ENCODE measurements around the gene VPS29.
A peak's percentile ranks its signal among the peaks of the same experiment; 100 is the strongest.

VPS29 gene

DNA sequence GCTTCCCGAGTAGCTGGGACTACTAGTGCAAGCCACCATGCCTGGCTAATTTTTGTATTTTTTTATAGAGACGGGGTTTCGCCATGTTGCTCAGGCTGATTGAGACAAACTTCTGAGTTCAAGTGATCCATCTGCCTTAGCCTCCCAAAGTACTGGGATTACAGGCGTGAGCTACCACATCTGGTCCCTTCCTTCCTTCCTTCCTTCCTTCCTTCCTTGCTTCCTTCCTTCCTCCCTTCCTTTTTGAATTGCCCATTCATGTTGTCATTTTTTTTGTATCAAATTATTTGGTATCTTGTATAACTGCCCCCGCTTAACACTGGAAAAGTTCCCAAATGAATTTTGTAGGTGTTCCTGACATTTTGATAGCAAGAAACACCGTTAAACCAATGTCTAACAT is 11.9 kb upstream of the VPS29 start:
- no peak overlapping the region for H3K27ac ChIP-seq
- H3K36me3 ChIP-seq (ENCODE audit: insufficient read depth, low read length) = no peaks in the 10 kb centered on the region
- no peak overlapping the region for H3K9ac ChIP-seq (ENCODE audit: insufficient read length)
- no peaks in the 10 kb centered on the region for H3K9me3 ChIP-seq (ENCODE audit: low read depth, low read length)
- H3K4me3 ChIP-seq = 0 out of 2 replicates have a peak overlapping the region, but pooled peaks have one; percentile 19
- DNase-seq (ENCODE audit: low read depth, low spot score) = no peak
- no peak for TF ChIP-seq EZH2 (IDR thresholded peaks at IDR 0.05)
- TF ChIP-seq POLR2AphosphoS5 (IDR thresholded peaks at IDR 0.05; ENCODE audit: borderline replicate concordance, low read depth, low read length) = no peak
- no peak for TF ChIP-seq FOXP2 (optimal IDR thresholded peaks at IDR 0.05; ENCODE audit: control extremely low read depth, extremely low read length, insufficient read depth)

DNA sequence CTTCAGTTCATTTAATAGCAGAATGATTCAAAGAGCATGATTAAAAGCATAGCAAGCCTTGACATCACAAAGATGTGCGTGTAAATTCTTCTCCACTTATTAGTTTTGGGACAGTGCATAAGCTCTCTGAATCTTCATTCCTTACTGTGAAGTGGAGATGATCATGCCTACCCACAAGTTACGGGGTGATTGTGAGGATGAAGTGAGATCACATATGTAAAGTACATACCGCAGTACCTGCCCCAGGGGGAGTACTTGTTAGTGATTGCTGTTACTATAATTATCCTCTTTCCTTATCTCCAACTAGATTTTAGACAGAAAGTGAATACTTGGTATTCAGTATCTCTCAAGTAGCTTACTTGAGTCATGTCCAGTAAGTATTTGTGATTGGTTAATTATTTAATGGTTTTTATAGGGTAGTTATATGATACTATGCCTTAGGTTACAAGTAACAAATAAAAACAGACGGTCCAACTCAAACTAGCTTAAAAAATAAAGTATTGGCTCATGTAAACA is 6.2 kb upstream of the VPS29 start:
- TF ChIP-seq EZH2 (IDR thresholded peaks at IDR 0.05) (no peak), POLR2AphosphoS5 (IDR thresholded peaks at IDR 0.05; ENCODE audit: borderline replicate concordance, low read depth, low read length) (no peak), FOXP2 (optimal IDR thresholded peaks at IDR 0.05; ENCODE audit: control extremely low read depth, extremely low read length, insufficient read depth) (no peak)
- no peak for DNase-seq (ENCODE audit: low read depth, low spot score)
- Histone ChIP-seq H3K9me3 (ENCODE audit: low read depth, low read length) (no peaks in the 10 kb centered on the region), H3K4me3 (no peak overlapping the region), H3K36me3 (ENCODE audit: insufficient read depth, low read length) (no peaks in the 10 kb centered on the region), H3K9ac (ENCODE audit: insufficient read length) (peak overlapping the region; percentile 37), H3K27ac (no peak overlapping the region)

DNA sequence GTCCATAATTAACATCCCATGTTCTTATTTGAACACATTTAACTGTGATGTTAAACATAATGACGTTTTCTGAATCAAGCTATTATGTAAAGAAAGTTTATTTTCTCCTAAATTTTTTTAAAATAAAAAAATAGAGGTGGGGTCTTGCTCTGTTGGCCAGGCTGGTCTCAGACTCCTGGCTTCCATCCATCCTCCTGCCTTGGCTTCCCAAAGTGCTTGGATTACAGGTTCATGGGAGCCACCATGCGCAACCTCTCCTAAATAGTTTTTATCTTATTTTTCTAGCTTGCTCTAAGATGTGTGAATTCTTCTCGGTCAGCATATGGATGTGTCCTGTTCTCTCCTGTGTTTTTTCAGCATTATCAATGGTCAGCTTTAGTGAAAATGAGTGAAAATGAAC is 3.4 kb upstream of the VPS29 start:
- H3K9me3 ChIP-seq (ENCODE audit: low read depth, low read length) = peaks cover 4% of the 10 kb centered on the region; the same call in 1 of the 2 replicates
- H3K27ac ChIP-seq = no peak overlapping the region
- peaks cover 4% of the 10 kb centered on the region; the same call in 1 of the 2 replicates for H3K36me3 ChIP-seq (ENCODE audit: insufficient read depth, low read length)
- no peak for DNase-seq (ENCODE audit: low read depth, low spot score)
- H3K4me3 ChIP-seq = no peak overlapping the region
- TF ChIP-seq FOXP2 (optimal IDR thresholded peaks at IDR 0.05; ENCODE audit: control extremely low read depth, extremely low read length, insufficient read depth) (no peak), POLR2AphosphoS5 (IDR thresholded peaks at IDR 0.05; ENCODE audit: borderline replicate concordance, low read depth, low read length) (no peak), EZH2 (IDR thresholded peaks at IDR 0.05) (no peak)
- no peak overlapping the region for H3K9ac ChIP-seq (ENCODE audit: insufficient read length)

DNA sequence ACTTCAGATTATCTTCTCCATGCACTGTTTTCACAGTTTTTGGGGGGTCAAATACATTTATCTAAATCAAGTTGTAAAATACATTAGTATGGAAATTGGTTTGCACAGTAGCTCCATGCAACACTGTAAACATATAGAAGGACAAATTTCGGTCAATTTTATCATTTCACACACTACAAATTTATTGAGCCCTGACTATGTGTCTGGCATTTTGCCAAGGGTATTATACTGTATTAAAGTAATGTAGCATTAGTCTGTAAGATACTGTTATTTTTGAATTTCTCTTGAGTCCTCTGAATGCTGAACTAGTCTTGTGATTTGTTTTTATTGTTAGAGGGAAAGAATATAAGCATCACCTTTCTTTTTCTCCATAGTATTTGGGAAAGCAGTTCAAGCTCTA is 1.5 kb upstream of the VPS29 start:
- Histone ChIP-seq H3K36me3 (ENCODE audit: insufficient read depth, low read length) (peaks cover 8% of the 10 kb centered on the region; the same call in 1 of the 2 replicates), H3K9me3 (ENCODE audit: low read depth, low read length) (peaks cover 4% of the 10 kb centered on the region; the same call in 1 of the 2 replicates), H3K9ac (ENCODE audit: insufficient read length) (no peak overlapping the region), H3K27ac (no peak overlapping the region), H3K4me3 (no peak overlapping the region)
- TF ChIP-seq EZH2 (IDR thresholded peaks at IDR 0.05) = no peak
- DNase-seq (ENCODE audit: low read depth, low spot score) = no peak

DNA sequence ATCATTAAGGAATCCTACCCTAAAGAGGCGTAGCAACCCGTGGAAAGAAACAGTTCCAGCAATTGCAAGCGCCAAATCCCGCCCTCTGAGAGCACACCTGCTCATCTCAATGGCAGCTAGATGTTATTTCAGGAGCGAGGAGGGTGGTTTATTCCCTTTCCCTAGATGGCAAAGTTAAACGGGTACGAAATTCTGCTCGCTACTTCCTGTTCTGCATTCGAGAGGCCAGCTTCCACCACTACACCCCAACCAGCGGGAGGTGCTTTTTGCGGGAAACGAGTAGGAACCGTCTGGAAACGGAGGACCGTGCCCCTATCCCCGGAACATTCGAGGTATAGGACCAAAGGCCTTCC is 536 bp downstream of the VPS29 start:
- Histone ChIP-seq H3K27ac (peak overlapping the region; percentile 26; the same call in 1 of the 2 replicates), H3K4me3 (peak overlapping the region; percentile 99), H3K9me3 (ENCODE audit: low read depth, low read length) (peaks cover 4% of the 10 kb centered on the region; the same call in 1 of the 2 replicates), H3K9ac (ENCODE audit: insufficient read length) (peak overlapping the region; percentile 97), H3K36me3 (ENCODE audit: insufficient read depth, low read length) (peaks cover 12% of the 10 kb centered on the region; the same call in 1 of the 2 replicates)
- no peak for TF ChIP-seq FOXP2 (optimal IDR thresholded peaks at IDR 0.05; ENCODE audit: control extremely low read depth, extremely low read length, insufficient read depth)
- TF ChIP-seq POLR2AphosphoS5 (IDR thresholded peaks at IDR 0.05; ENCODE audit: borderline replicate concordance, low read depth, low read length) = no peak
- DNase-seq (ENCODE audit: low read depth, low spot score) = no peak

DNA sequence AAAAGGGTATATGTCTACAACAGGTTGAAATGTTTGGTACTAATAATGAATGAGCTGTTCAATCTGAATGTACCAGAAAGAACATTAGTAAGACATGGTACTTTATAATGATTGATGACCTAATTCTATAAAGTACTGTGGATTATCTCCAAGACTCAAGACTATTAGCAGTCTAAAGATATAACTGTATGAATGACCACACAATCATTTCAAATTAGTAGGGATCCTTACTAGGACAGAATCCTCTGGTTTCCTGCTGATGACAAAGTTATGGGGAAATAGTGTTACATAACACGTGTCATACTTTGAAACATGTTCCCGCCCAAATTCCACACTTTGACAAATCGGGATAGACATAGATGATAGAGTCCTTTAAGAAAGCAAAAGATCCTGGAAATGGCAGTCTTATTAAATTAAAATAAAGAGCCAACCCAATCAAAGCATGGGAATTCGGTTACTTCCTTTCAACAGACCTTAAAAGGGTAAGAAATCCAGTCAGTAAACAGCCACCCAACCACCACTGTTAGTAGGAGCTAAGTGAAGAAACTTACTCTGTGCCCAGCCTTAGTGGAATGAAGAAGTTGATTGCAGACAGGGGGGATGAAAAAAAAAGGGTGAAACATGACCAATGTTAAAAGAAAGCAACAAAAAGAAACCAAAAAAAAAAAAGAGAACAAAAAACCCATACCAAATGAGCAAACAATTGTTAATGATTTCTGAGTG is 2.8 kb downstream of the VPS29 start:
- H3K27ac ChIP-seq = peak overlapping the region; percentile 56

DNA sequence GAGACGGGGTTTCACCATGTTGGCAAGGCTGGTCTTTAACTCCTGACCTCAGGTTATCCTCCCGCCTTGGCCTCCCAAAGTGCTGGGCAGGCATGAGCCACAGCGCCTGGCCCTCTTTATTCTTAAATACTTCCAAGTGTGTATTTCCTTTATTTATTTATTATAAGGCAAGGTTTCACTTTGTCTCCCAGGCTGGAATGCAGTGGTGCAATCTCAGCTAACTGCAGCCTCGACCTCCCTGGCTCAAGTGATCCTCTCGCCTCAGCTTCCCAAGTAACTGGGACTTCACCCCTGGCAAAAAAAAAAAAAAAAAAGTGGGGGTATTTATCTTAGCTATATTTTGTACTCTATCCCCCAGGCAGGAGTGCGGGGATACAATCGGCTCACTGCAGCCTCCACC is 26.5 kb downstream of the VPS29 start:
- no peaks in the 10 kb centered on the region for H3K36me3 ChIP-seq (ENCODE audit: insufficient read depth, low read length)
- no peak overlapping the region for H3K9ac ChIP-seq (ENCODE audit: insufficient read length)
- TF ChIP-seq EZH2 (IDR thresholded peaks at IDR 0.05) (no peak), FOXP2 (optimal IDR thresholded peaks at IDR 0.05; ENCODE audit: control extremely low read depth, extremely low read length, insufficient read depth) (no peak), POLR2AphosphoS5 (IDR thresholded peaks at IDR 0.05; ENCODE audit: borderline replicate concordance, low read depth, low read length) (no peak)
- no peak for DNase-seq (ENCODE audit: low read depth, low spot score)
- H3K4me3 ChIP-seq = no peak overlapping the region
- no peak overlapping the region for H3K27ac ChIP-seq
- H3K9me3 ChIP-seq (ENCODE audit: low read depth, low read length) = no peaks in the 10 kb centered on the region

More for the DNA sequence above, 2.8 kb downstream of the VPS29 start:
- TF ChIP-seq POLR2AphosphoS5 (IDR thresholded peaks at IDR 0.05; ENCODE audit: borderline replicate concordance, low read depth, low read length) (no peak), EZH2 (IDR thresholded peaks at IDR 0.05) (no peak), FOXP2 (optimal IDR thresholded peaks at IDR 0.05; ENCODE audit: control extremely low read depth, extremely low read length, insufficient read depth) (no peak)
- Histone ChIP-seq H3K9me3 (ENCODE audit: low read depth, low read length) (peaks cover 4% of the 10 kb centered on the region; the same call in 1 of the 2 replicates), H3K36me3 (ENCODE audit: insufficient read depth, low read length) (peaks cover 33% of the 10 kb centered on the region), H3K4me3 (no peak overlapping the region; the same call in 1 of the 2 replicates), H3K9ac (ENCODE audit: insufficient read length) (peak overlapping the region; percentile 66)
- DNase-seq (ENCODE audit: low read depth, low spot score) = no peak

DNA sequence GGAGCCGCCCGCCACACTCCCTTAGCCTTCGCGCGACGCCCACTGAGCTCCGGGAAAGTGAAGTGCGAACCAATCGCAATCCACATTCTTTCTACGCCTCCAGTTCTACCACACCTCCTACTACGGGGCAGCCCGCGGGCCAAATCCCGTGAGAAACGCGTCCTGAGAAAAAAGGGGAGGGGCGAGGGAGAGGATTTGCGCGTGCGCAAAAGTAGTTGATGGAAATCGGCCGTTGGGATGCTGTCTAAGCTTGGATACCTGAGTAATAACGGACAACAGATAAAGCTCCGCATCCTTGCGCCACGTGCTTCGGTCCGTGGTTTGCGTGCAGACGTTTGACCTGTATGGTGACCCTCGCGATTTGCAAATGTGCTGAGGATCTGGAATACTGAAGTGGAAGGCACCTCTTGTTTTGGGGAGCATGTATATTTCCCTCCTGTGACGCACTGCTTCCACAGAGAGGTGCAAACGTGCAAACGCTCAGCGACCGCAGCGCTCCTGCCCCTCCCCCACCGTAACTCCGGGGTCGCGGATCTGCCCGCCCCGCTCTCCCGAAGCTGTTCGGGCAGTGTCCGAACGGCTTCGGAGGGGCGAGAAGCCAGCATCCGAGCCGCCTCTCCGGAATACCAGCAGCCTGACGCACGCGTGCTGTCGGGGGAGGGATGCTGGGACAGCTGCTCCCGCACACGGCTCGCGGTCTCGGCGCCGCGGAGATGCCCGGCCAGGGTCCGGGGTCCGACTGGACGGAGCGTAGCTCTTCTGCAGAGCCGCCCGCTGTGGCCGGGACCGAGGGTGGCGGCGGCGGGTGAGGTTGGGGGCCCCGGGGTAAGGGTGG is 33.5 kb downstream of the VPS29 start, which contains the start of the genes FAM216A and GPN3:
FAM216A (plus strand) TSS at position 632 of the 835 bp plus-strand sequence; CDS start at position 663, 31 bp downstream.
GPN3 (minus strand) TSS at position 44 of the 835 bp plus-strand sequence. CDS start 54 bp downstream, outside the sequence.
- TF ChIP-seq FOXP2 (optimal IDR thresholded peaks at IDR 0.05; ENCODE audit: control extremely low read depth, extremely low read length, insufficient read depth) (no peak), POLR2AphosphoS5 (IDR thresholded peaks at IDR 0.05; ENCODE audit: borderline replicate concordance, low read depth, low read length) (peak; percentile 95)
- H3K9ac ChIP-seq (ENCODE audit: insufficient read length) = peak within 1 kb of the TSS; percentile 97
- H3K9me3 ChIP-seq (ENCODE audit: low read depth, low read length) = no peaks in the 10 kb centered on the region
- H3K27ac ChIP-seq = peak within 1 kb of the TSS; percentile 70
- DNase-seq (ENCODE audit: low read depth, low spot score) = peak; percentile 94
- peaks cover 15% of the 10 kb centered on the region for H3K36me3 ChIP-seq (ENCODE audit: insufficient read depth, low read length)
- H3K4me3 ChIP-seq = peak within 1 kb of the TSS; percentile 86

Measured in SK-N-MC (cell line).